Measurements from ENCODE around the gene SIGLEC7. TPM values are rescaled to one million over a fixed set of nuclear protein-coding genes. Genes with fewer than 3 reads are reported as not detected.

SIGLEC7 gene
- 11.0 TPM for total RNA-seq
- long read RNA-seq, transcript SIGLEC7-202 (7 exons, 1,754 nt) = major isoform, 12 of 20 reads
- long read RNA-seq, partial matches to known transcripts = 1 of 20 reads
- long read RNA-seq, other reads (novel, unspliced or antisense) = 6 of 20 reads

DNA sequence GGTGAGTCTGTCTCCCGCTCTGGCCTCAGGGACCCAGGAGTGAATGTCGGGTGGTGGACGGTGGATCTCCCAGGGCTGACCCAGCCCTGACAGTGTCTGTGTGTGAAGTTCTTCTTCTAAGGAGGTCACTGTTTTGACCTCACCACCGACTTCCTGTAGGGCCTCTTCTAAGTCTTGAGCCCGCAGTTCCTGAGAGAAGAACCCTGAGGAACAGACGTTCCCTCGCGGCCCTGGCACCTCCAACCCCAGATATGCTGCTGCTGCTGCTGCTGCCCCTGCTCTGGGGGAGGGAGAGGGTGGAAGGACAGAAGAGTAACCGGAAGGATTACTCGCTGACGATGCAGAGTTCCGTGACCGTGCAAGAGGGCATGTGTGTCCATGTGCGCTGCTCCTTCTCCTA lies at the start of gene SIGLEC7:
Gene SIGLEC7, plus strand, starts transcription at position 183 of the 400 bp plus-strand sequence. Its CDS starts 69 bp downstream, at position 252.
- Histone ChIP-seq H3K27ac (peak within 1 kb of the TSS; percentile 58), H3K4me3 (no peak within 1 kb of the TSS), H3K36me3 (no peaks in the 10 kb centered on the region), H3K9me3 (no peaks in the 10 kb centered on the region), H3K4me1 (peaks cover 5% of the 10 kb centered on the region), H3K27me3 (no peaks in the 10 kb centered on the region)
- TF ChIP-seq, protein P1, sequence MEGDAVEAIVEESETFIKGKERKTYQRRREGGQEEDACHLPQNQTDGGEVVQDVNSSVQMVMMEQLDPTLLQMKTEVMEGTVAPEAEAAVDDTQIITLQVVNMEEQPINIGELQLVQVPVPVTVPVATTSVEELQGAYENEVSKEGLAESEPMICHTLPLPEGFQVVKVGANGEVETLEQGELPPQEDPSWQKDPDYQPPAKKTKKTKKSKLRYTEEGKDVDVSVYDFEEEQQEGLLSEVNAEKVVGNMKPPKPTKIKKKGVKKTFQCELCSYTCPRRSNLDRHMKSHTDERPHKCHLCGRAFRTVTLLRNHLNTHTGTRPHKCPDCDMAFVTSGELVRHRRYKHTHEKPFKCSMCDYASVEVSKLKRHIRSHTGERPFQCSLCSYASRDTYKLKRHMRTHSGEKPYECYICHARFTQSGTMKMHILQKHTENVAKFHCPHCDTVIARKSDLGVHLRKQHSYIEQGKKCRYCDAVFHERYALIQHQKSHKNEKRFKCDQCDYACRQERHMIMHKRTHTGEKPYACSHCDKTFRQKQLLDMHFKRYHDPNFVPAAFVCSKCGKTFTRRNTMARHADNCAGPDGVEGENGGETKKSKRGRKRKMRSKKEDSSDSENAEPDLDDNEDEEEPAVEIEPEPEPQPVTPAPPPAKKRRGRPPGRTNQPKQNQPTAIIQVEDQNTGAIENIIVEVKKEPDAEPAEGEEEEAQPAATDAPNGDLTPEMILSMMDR (IDR thresholded peaks at IDR 0.05) = no peak
- DNase-seq = no peak
- intact Hi-C loops (cut with DNase I) = no loop called here
- peak; percentile 52 for ATAC-seq

DNA sequence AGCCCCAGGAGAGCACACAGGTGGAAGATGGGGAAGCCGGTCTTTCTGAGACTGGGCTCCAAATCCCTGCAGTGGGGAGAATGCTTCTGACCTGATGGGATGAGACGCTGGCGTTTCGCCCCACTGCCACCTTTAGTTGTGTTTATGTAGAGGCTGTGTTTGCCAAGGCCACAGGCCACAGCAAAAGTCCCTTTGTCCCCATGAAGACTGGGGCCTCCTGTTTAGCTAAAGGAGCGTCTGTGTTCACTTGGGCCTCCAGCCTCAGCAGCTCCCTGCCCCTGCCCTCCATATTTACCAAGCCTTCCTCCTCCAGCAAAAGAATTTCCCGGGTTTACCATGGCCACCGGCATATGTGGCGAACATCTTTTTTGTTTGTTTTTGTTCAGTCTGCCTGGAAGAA lies 49.0 kb upstream of the SIGLEC7 start:
- ATAC-seq (no peak), DNase-seq (no peak)
- no peaks in the 10 kb centered on the region for H3K9me3 ChIP-seq
- TF ChIP-seq, protein P1 (IDR thresholded peaks at IDR 0.05) = no peak
- H3K27me3 ChIP-seq = no peaks in the 10 kb centered on the region
- no peaks in the 10 kb centered on the region for H3K4me1 ChIP-seq
- no peak overlapping the region for H3K4me3 ChIP-seq
- intact Hi-C loops (cut with DNase I) = no loop called here
- no peaks in the 10 kb centered on the region for H3K36me3 ChIP-seq
- H3K27ac ChIP-seq = no peak overlapping the region

GRCh38 chr19:51093510-51094345 lies 48.4 kb upstream of the SIGLEC7 start:
- intact Hi-C loops (cut with DNase I) = no loop called here
- TF ChIP-seq, protein P1 (IDR thresholded peaks at IDR 0.05) = no peak
- Histone ChIP-seq H3K36me3 (no peaks in the 10 kb centered on the region), H3K4me3 (no peak overlapping the region), H3K27ac (no peak overlapping the region), H3K27me3 (no peaks in the 10 kb centered on the region), H3K4me1 (no peaks in the 10 kb centered on the region), H3K9me3 (no peaks in the 10 kb centered on the region)
- ATAC-seq (no peak), DNase-seq (no peak)

DNA sequence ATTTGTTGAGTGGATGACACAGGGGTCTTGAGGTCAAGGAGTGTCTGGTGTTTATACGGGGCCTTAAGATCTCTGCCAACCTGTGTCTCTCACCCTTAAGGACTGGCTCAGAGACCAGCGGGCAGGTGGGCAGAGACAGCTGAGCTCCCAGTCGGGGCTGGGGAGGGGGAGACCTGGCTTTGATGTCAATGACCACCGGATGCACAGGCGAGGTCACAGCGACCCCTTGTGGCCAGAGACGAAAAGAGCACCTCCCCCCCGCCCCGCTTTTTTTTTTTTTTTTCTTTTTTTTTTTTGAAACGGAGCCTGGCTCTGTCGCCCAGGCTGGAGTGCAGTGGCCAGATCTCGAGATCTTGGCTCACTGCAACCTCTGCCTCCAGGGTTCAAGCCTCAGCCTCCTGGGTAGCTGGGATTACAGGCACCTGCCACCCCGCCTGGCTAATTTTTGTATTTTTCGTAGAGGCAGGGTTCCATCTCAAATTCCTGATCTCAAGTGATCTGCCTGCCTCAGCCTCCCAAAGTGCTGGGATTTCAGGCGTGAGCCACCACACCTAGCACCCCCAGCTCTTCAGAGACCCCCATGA lies 47.3 kb upstream of the SIGLEC7 start:
- intact Hi-C loops (cut with DNase I) = no loop called here
- no peak for DNase-seq
- Histone ChIP-seq H3K36me3 (peaks cover under 1% of the 10 kb centered on the region), H3K4me3 (no peak overlapping the region), H3K27me3 (no peaks in the 10 kb centered on the region), H3K9me3 (no peaks in the 10 kb centered on the region), H3K4me1 (no peaks in the 10 kb centered on the region), H3K27ac (no peak overlapping the region)
- TF ChIP-seq, protein P1 (IDR thresholded peaks at IDR 0.05) = peak; percentile 62
- peak; percentile 7 for ATAC-seq

DNA sequence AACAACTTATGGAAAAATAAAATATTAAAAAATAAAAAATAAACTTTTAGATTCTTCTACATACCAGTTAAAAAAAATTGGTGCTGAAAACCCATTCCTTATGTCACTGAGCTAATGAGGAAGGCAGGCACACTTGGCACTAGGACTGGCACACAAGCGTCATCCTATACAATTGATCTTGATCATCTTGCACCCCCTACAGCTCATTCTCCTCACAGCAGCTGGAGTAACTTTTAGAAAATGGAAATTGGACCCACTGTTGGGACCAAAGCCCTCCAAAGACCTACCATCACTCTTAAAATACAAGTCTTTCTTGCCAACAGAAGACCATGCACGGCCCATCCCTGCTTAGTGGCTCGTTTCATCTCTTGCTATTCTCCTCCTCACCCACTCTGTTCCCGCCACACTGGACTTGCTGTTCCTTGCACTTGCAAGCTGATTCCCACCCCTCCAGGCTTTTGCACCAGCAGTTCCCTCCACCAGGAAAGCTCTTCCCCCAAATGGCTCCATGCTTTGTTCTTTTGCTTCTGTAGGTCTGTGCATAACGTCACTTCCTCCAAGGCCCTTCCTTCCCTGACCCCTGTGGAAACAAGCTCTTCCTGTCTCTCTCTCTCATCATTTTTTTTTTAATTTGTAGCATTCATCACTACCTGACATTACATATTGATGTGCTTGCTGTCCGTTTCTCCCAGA lies 45.5 kb upstream of the SIGLEC7 start:
- no peak for ATAC-seq
- H3K27ac ChIP-seq = no peak overlapping the region
- H3K27me3 ChIP-seq = no peaks in the 10 kb centered on the region
- no peak for DNase-seq
- peaks cover 15% of the 10 kb centered on the region for H3K36me3 ChIP-seq
- intact Hi-C loops (cut with DNase I) = no loop called here
- no peaks in the 10 kb centered on the region for H3K9me3 ChIP-seq
- TF ChIP-seq, protein P1 (IDR thresholded peaks at IDR 0.05) = no peak
- H3K4me3 ChIP-seq = no peak overlapping the region
- H3K4me1 ChIP-seq = no peaks in the 10 kb centered on the region
